Thymus (tissue), 11 donors: Measurements from ENCODE around the gene NUP62. TPM values are rescaled to one million over a fixed set of nuclear protein-coding genes. Genes with fewer than 3 reads are reported as not detected.
"Not testable (repeated sequence)": the region's sequence is repeated elsewhere in the genome, so short reads cannot be mapped to it uniquely, and the experiment has no call there.

Experiments used
- DNase-seq, 9 donors: peaks; one replicate each; pipeline ENCODE4 v3.0.0-alpha.2; 2013; ENCODE audit warnings: low spot score in 9 of 9, low read depth in 6 of 9, missing footprints in 1 of 9
- H3K27ac ChIP-seq, 2 donors: one replicate each; pipeline ENCODE4 v1.5.1; 2013; ENCODE audit warnings: control low read depth in 1 of 2, low read depth in 1 of 2, low read length in 1 of 2, mild to moderate bottlenecking in 1 of 2, moderate library complexity in 1 of 2
- H3K27me3 ChIP-seq, 2 donors: one replicate each; pipeline ENCODE4 v1.5.1; 2013; ENCODE audit warnings: low read length in 1 of 2; ENCODE audit not compliant: control insufficient read depth in 2 of 2, insufficient read depth in 1 of 2
- H3K36me3 ChIP-seq, 2 donors: one replicate each; pipeline ENCODE4 v1.5.1; 2013; ENCODE audit warnings: low read length in 1 of 2, mild to moderate bottlenecking in 1 of 2, moderate library complexity in 1 of 2; ENCODE audit not compliant: control insufficient read depth in 2 of 2, insufficient read depth in 2 of 2
- H3K4me1 ChIP-seq, 2 donors: one replicate each; pipeline ENCODE4 v1.5.1; 2013; ENCODE audit warnings: low read length in 2 of 2; ENCODE audit not compliant: control insufficient read depth in 2 of 2, insufficient read depth in 2 of 2
- H3K4me3 ChIP-seq, 2 donors: one replicate each; pipeline ENCODE4 v1.5.1; 2013; ENCODE audit warnings: low read length in 2 of 2, control low read depth in 1 of 2, mild to moderate bottlenecking in 1 of 2
- H3K9me3 ChIP-seq, 2 donors: one replicate each; pipeline ENCODE4 v1.5.1; 2013; ENCODE audit warnings: low read length in 1 of 2, mild to moderate bottlenecking in 1 of 2; ENCODE audit not compliant: control insufficient read depth in 2 of 2, insufficient read depth in 1 of 2
- WGBS: extraction: QIAGEN DNeasy Blood & Tissue Kit; methylation state at CpG from one replicate; pipeline ENCODE4 v1.1.7; 2013; 5-methylcytosine and 5-hydroxymethylcytosine counted together
- polyA plus RNA-seq: library from polyadenylated mRNA; stranded (reverse); fragments of 200-250 nt; gene quantifications from one replicate; pipeline ENCODE4 v1.2.3, GENCODE V29; 2013
- total RNA-seq: library from RNA; stranded (reverse); fragments of 120-200 nt; gene quantifications from one replicate; pipeline ENCODE4 v1.2.4, GENCODE V29; 2013
- donor health status: healthy.

Gene NUP62
- total and polyA plus RNA-seq, 2 donors: 24.9 to 46.7 TPM

DNA sequence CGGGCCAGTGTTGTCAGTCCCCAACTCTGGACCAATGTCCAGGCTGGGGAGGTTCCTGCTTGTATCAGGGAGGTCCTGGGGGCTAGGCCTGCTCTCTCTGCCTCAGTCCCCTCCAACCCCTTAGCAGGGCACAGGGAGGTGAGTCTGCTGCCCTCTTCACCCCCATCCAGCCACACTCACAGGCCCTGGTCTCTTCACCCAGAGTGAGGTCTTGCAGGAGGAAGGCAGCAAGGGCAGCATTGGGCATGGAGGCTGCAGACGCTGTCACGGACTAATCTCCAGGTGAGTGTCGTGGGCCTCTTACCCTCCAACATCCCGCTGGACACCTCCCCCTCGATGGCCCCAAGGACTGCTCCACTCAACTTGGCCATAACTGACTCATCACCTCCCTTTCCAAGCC lies 43.5 kb upstream of the NUP62 start:
- no peak for DNase-seq
- no peaks in the 10 kb centered on the region for H3K4me1 ChIP-seq
- H3K27ac ChIP-seq: no peak overlapping the region
- H3K27me3 ChIP-seq: peaks cover 0 to 6% of the 10 kb centered on the region in 2 donors
- no peak overlapping the region for H3K4me3 ChIP-seq
- no peaks in the 10 kb centered on the region for H3K9me3 ChIP-seq
- 95% methylated on average over 6 of the region's 6 CpGs for WGBS
- H3K36me3 ChIP-seq: peaks cover 9 to 25% of the 10 kb centered on the region in 2 donors

DNA sequence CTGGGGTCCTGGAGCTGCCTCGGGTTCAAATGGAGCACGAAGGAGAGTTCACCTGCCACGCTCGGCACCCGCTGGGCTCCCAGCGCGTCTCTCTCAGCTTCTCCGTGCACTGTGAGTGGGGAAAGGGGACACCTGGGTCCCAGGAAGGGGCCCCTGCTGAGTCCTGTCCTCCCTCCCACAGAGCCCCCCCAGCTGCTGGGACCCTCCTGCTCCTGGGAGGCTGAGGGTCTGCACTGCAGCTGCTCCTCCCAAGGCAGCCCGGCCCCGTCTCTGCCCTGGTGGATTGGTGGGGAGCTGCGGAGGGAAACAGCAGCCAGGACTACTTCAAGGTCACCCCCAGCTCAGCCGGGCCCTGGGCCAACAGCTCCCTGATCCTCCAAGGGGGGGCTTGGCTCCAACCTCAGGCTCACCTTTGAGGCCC lies 42.7 kb upstream of the NUP62 start:
- Histone ChIP-seq H3K9me3 (no peaks in the 10 kb centered on the region), H3K27ac (no peak overlapping the region), H3K4me1 (no peaks in the 10 kb centered on the region), H3K27me3 (peaks cover 0 to 6% of the 10 kb centered on the region in 2 donors), H3K36me3 (peaks cover 6 to 16% of the 10 kb centered on the region in 2 donors), H3K4me3 (no peak overlapping the region)
- WGBS: 84% methylated on average over 12 of the region's 12 CpGs
- DNase-seq: no peak

DNA sequence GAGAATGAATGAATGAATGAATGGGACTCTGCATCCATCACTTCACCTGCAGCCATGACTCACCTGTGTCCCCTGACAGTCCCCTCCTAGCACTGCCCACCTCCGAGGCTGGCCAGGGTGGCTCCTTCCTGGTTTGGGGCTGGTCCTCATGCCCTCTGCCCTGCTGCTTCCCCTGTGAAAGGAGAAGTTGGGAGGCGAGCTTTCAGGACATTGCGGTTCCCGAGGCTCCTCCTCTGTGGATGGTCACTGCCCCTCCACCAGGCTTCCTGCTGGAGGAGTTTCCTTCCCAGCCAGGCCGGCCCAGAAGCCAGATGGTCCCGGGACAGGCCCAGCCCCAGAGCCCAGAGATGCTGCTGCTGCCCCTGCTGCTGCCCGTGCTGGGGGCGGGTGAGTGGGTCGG lies 40.1 kb upstream of the NUP62 start:
- WGBS: 2% methylated on average over 4 of the region's 9 CpGs
- not testable (repeated sequence) for H3K4me3 ChIP-seq, DNase-seq

DNA sequence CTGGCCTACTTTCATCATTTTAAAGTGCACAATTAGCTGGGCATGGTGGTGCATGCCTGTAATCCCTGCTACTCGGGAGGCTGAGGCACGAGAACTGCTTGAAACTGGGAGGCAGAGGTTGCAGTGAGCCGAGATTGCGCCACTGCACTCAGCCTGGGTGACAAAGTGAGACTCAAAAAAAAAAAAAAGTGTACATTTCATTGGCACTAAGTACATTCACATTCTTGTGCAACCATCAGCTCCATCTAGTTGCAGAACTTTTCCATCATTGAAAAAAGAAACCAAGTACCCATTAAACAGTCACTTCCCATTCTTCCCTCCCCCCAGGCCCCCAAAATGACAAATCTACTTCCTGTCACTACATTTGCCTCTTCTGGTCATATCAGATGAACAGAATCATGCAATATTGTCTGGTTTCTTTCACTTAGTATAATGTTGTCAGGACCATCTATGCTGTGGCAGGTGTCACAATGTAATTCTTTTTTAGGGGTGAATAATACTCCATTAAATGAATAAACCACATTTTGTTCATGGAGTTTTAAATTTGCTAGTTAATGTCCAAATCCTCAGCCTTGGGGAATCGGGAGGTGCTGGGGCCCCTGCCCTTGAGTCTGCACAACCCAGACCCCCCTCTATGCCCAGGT lies 39.1 kb upstream of the NUP62 start:
- Histone ChIP-seq H3K4me1 (no peaks in the 10 kb centered on the region), H3K27ac (no peak overlapping the region), H3K36me3 (no peaks in the 10 kb centered on the region), H3K9me3 (peaks cover 0 to 5% of the 10 kb centered on the region in 2 donors), H3K27me3 (peaks cover 0 to 6% of the 10 kb centered on the region in 2 donors), H3K4me3 (no peak overlapping the region)
- no peak for DNase-seq
- 89% methylated on average over 5 of the region's 5 CpGs for WGBS

More for the DNA sequence above, 40.1 kb upstream of the NUP62 start:
- not testable (repeated sequence) for H3K36me3 ChIP-seq, H3K27me3 ChIP-seq, H3K9me3 ChIP-seq, H3K4me1 ChIP-seq, H3K27ac ChIP-seq

DNA sequence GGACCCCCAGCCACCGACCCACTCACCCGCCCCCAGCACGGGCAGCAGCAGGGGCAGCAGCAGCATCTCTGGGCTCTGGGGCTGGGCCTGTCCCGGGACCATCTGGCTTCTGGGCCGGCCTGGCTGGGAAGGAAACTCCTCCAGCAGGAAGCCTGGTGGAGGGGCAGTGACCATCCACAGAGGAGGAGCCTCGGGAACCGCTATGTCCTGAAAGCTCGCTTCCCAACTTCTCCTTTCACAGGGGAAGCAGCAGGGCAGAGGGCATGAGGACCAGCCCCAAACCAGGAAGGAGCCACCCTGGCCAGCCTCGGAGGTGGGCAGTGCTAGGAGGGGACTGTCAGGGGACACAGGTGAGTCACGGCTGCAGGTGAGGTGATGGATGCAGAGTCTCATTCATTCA lies 31.7 kb upstream of the NUP62 start, which contains the start of gene SIGLEC11:
SIGLEC11 (minus strand) TSS at position 193 of the 400 bp plus-strand sequence; CDS start at position 102, 91 bp downstream.
- H3K36me3 ChIP-seq, H3K4me1 ChIP-seq, H3K27ac ChIP-seq, H3K27me3 ChIP-seq, H3K4me3 ChIP-seq, DNase-seq, H3K9me3 ChIP-seq: not testable (repeated sequence)
- 55% methylated on average over 5 of the region's 10 CpGs for WGBS

DNA sequence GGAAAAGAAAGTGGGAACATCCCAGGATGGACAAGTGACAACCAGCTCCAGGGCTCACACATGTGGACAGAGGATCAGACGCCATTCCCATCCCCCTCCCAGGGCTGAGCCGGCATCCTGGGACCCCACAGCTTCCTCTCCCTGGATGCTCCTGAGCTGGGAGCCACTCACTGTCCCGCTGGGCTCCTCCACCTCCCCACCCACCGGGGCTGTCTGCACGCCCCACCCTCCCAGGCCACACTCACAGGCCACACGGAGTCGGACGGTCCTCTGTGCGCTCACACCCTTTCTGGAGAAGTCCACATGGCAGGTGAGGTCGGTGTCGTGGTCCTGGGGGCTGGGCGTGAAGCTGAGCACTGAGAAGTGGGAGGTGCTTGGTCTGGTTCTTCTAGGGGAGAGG lies 30.6 kb upstream of the NUP62 start:
- not testable (repeated sequence) for H3K9me3 ChIP-seq, H3K4me3 ChIP-seq, H3K27me3 ChIP-seq, H3K4me1 ChIP-seq, H3K27ac ChIP-seq, H3K36me3 ChIP-seq, DNase-seq
- WGBS: 77% methylated on average over 2 of the region's 12 CpGs

DNA sequence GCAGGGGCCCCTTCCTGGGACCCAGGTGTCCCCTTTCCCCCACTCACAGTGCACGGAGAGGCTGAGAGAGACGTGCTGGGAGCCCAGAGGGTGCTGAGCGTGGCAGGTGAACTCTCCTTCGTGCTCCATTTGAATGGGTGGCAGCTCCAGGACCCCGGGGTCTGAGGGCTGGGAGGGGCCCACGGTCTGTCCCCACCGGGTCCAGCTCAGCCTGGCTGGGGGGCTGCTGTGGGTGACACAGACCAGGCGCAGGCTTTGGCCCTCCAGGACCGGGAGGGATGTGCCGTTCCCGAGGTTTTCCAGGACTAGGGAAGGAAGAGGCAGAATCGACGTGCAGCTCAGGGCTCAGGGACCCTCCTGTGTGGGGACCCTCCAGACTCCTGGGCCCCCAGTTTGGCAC lies 29.3 kb upstream of the NUP62 start:
- H3K36me3 ChIP-seq, H3K4me3 ChIP-seq, H3K27ac ChIP-seq, H3K9me3 ChIP-seq, H3K4me1 ChIP-seq, DNase-seq: not testable (repeated sequence)
- H3K27me3 ChIP-seq: peaks cover 0 to 20% of the 10 kb centered on the region in 2 donors
- 86% methylated on average over 13 of the region's 13 CpGs for WGBS

DNA sequence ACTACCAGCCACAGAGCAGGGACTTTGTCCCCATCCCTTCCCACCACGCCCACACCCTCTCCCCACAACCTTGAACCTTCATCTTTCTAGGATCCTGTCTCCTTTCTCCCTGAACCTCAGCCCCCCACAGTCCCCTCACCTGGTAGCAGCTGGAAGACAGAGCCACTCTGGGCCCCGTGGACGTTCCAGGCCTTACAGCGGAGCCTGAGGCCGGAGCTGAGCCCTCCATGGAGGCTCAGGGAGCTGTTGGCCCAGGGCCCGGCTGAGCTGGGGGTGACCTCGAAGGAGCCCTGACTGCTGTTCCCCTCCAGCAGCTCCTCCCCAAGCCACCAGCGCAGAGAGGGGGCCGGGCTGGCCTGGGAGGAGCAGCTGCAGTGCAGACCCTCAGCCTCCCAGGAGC lies 28.8 kb upstream of the NUP62 start:
- WGBS: 77% methylated on average over 9 of the region's 9 CpGs
- not testable (repeated sequence) for DNase-seq, H3K4me1 ChIP-seq, H3K9me3 ChIP-seq, H3K4me3 ChIP-seq, H3K36me3 ChIP-seq, H3K27ac ChIP-seq
- peaks cover 0 to 24% of the 10 kb centered on the region in 2 donors for H3K27me3 ChIP-seq

DNA sequence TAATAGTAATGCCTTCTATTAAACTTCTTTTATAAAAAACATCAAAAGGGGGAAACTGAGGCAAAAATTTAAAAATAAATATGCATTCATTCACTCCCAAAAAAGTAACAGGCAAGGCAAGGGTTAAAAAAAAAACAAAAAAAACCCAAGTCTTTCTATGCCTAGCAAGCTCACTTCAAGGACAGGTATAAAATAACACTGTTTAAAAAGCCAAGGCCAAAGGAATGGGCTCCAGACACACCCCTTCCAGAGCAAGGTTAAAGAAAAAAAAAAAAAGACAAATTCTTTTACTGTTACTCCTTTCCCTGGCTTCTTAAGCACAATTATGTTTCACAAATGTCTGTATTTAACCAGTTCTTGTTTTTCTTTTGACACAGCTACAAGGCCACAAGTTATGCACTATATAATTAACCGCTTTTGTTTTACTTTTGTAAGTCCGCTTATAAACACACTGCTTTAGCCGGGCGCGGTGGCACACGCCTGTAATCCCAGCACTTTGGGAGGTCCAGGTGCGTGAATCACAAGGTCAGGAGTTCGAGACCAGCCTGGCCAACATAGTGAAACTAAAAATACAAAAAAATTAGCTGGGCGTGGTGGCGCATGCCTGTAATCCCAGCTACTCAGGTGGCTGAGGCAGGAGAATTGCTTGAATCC lies 28.1 kb upstream of the NUP62 start:
- H3K4me1 ChIP-seq: peaks cover 0 to 4% of the 10 kb centered on the region in 2 donors
- no peaks in the 10 kb centered on the region for H3K36me3 ChIP-seq
- no peaks in the 10 kb centered on the region for H3K9me3 ChIP-seq
- peaks cover 0 to 28% of the 10 kb centered on the region in 2 donors for H3K27me3 ChIP-seq
- H3K27ac ChIP-seq: no peak overlapping the region
- no peak for DNase-seq
- H3K4me3 ChIP-seq: no peak overlapping the region
- 90% methylated on average over 10 of the region's 10 CpGs for WGBS
